Activated naive CD8-positive, alpha-beta T cell treated with anti-CD3 and anti-CD28 coated beads for 36 hours (primary cell): ENCODE results near the gene ACSS3. TPM values are rescaled to one million over a fixed set of nuclear protein-coding genes. Genes with fewer than 3 reads are reported as not detected.
"Not testable (repeated sequence)": the region's sequence is repeated elsewhere in the genome, so short reads cannot be mapped to it uniquely, and the experiment has no call there.

Source experiments
- DNase-seq: peaks from one replicate; pipeline ENCODE4 v3.0.0; 2021
- H3K27ac Mint-ChIP-seq: one replicate; pipeline ENCODE4 v1.8.0; 2022; ENCODE audit warnings: mild to moderate bottlenecking, moderate library complexity, mixed read lengths
- H3K27me3 Mint-ChIP-seq: one replicate; pipeline ENCODE4 v1.8.0; 2022; ENCODE audit warnings: mild to moderate bottlenecking, mixed read lengths
- H3K36me3 Mint-ChIP-seq: one replicate; pipeline ENCODE4 v1.8.0; 2021; ENCODE audit warnings: mild to moderate bottlenecking, mixed read lengths
- H3K4me1 Mint-ChIP-seq: one replicate; pipeline ENCODE4 v1.8.0; 2021; ENCODE audit warnings: mixed read lengths
- H3K4me3 Mint-ChIP-seq: one replicate; pipeline ENCODE4 v1.8.0; 2022; ENCODE audit warnings: mild to moderate bottlenecking, moderate library complexity, mixed read lengths
- H3K9me3 Mint-ChIP-seq: one replicate; pipeline ENCODE4 v1.8.0; 2022; ENCODE audit warnings: mixed read lengths
- total RNA-seq, 2 experiments: library from RNA; stranded (reverse); gene quantifications; one replicate each; pipeline ENCODE4 v1.2.3, GENCODE V29; 2021

ACSS3 gene
- total RNA-seq, 2 experiments from 2014 or later, result not detected

DNA sequence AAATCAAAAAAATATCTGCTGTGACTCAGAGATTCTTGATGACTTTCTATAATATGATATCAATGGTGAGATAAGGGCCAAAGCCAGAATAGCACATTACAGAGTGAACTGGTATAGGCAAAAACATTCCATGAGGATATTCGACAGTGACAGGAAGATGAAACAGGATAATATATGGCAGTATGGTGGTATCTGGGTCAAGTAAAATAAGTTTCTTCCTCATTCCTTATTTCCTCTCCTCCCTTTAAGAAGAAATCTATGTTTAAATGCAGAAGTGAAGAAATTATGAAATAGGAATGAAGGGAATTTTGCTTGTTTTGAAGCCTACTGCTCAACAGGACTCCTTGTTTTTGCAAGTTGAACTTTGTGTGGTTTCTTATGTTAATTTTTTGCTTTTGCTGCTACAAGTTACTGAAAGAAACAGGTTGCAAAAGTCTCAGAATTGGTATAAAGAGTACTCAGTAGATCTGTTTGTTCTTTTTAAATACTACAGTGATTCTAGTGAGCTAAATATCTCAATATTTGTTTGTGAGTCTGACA is 7.0 kb downstream of the ACSS3 start:
- Mint-ChIP-seq H3K4me1 (no peaks in the 10 kb centered on the region), H3K27me3 (no peaks in the 10 kb centered on the region), H3K36me3 (no peaks in the 10 kb centered on the region), H3K4me3 (no peak overlapping the region), H3K27ac (no peak overlapping the region), H3K9me3 (no peaks in the 10 kb centered on the region)
- DNase-seq, result no peak

DNA sequence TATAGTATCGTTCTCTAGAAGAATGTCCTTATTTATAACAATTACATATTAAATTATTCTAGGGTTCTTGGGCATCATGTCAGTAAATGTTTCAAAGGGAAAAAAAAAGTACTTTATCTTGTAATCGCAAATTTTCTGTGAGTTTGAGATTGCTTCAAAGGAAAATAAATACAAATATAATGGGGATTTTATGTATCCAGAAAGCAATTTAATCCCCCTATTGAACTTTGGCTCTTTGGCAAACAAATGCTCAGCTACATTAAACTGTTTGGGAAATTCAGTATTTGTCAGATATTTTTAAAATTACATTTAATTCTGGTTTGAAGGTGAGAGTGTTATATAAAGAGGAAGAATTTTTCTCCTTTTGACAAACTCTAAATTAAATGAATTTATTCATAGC is 8.0 kb downstream of the ACSS3 start:
- H3K9me3 Mint-ChIP-seq, result no peaks in the 10 kb centered on the region
- H3K27ac Mint-ChIP-seq, result no peak overlapping the region
- no peaks in the 10 kb centered on the region for H3K36me3 Mint-ChIP-seq
- no peak for DNase-seq
- no peaks in the 10 kb centered on the region for H3K27me3 Mint-ChIP-seq
- no peak overlapping the region for H3K4me3 Mint-ChIP-seq
- H3K4me1 Mint-ChIP-seq, result no peaks in the 10 kb centered on the region

GRCh38 chr12:81086342-81086741 is 8.5 kb downstream of the ACSS3 start:
- H3K4me3 Mint-ChIP-seq, result no peak overlapping the region
- DNase-seq, result no peak
- H3K27me3 Mint-ChIP-seq, result no peaks in the 10 kb centered on the region
- no peaks in the 10 kb centered on the region for H3K36me3 Mint-ChIP-seq
- no peak overlapping the region for H3K27ac Mint-ChIP-seq
- H3K4me1 Mint-ChIP-seq, result no peaks in the 10 kb centered on the region
- H3K9me3 Mint-ChIP-seq, result no peaks in the 10 kb centered on the region

DNA sequence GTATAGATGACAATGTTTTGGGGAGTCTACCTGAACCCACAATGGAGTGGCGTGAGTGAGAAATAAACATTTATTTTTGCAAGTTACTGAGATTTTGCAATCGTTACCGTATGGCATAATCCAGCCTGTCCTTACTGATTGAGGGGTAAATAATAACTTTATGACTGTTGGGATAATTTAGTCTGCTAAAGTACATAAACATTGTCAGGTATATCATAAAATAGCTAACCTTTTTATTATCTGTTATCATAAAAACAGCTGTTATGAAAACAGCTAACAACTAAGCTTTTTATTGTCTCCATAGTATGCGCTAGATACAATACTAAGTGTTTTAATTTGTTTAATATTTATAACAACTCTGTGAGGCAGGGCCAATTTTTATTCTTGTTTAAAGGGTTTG is 10.3 kb downstream of the ACSS3 start:
- no peaks in the 10 kb centered on the region for H3K4me1 Mint-ChIP-seq
- no peak overlapping the region for H3K27ac Mint-ChIP-seq
- H3K9me3 Mint-ChIP-seq, result no peaks in the 10 kb centered on the region
- no peak overlapping the region for H3K4me3 Mint-ChIP-seq
- no peaks in the 10 kb centered on the region for H3K36me3 Mint-ChIP-seq
- DNase-seq, result no peak
- no peaks in the 10 kb centered on the region for H3K27me3 Mint-ChIP-seq

GRCh38 chr12:81089412-81089811 is 11.5 kb downstream of the ACSS3 start:
- no peak overlapping the region for H3K4me3 Mint-ChIP-seq
- no peaks in the 10 kb centered on the region for H3K36me3 Mint-ChIP-seq
- no peak for DNase-seq
- no peaks in the 10 kb centered on the region for H3K4me1 Mint-ChIP-seq
- no peaks in the 10 kb centered on the region for H3K9me3 Mint-ChIP-seq
- no peaks in the 10 kb centered on the region for H3K27me3 Mint-ChIP-seq
- H3K27ac Mint-ChIP-seq, result no peak overlapping the region

GRCh38 chr12:81092053-81092452 is 14.2 kb downstream of the ACSS3 start:
- Mint-ChIP-seq H3K9me3 (no peaks in the 10 kb centered on the region), H3K4me1 (no peaks in the 10 kb centered on the region), H3K27me3 (no peaks in the 10 kb centered on the region), H3K27ac (no peak overlapping the region), H3K36me3 (no peaks in the 10 kb centered on the region), H3K4me3 (no peak overlapping the region)
- DNase-seq, result no peak

DNA sequence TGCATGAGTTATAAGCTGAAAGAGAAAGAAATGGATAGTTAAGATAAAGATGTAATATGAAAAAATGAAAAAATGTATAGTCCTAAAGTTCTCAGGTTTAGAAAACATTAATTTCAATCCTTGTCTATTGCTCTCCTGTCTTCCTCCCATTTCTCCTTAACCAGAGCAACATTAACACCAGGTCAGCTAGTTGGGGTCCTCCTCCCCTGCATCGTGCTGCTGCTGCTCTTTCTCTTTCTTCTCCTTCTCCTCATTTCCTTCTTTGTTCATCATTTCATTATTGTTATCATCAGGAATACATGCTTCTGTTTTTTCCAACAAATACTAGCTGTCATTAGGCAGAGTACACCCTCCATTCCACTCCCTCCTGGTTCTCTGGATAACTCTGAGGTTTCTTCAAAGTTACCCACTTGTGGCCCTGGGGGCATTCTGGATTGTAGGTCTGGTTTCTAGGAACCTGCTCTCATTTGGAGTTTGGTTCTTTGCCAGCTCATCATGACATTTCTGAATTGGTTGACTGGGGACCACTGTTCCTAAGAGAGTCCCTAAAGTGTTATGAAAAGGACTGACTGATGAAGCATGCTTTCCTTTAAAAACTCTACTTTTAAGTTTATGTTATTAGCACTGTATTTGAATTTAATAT is 17.0 kb downstream of the ACSS3 start:
- H3K36me3 Mint-ChIP-seq, result no peaks in the 10 kb centered on the region

DNA sequence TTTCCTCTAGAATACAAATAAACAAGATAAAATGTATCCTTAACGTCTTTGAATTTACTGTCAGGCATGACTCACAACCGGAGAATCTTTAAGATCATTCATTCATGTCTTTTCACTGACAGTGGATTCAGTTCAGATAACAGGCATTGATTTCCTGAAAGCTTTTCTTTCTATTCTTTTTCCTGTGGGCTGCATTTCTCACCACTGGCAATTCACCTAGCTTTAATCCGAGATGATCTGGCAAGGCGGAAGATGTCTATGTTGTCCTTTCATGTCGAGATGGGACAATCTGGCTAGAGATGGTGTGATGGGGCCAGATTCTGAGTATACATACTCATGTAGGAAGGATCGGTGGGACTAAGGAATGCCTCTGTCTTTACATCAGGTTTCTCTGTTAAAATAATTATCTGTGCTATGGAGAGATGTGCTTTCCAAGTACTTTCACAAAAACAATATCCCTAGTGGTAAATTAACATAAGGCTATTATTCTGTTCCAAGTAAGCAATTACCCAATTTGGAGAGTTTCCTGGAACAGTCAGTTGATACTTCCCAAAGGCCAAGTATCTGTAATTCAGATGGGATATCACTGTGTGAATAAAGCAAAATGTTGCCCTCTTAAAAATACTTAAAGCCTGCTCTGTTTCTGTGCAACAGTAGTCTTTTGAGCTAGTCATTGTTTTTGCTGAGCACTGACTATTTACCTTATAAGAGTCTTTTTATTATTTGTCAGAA is 17.8 kb downstream of the ACSS3 start:
- no peak for DNase-seq
- no peaks in the 10 kb centered on the region for H3K9me3 Mint-ChIP-seq
- H3K27ac Mint-ChIP-seq, result no peak overlapping the region
- no peaks in the 10 kb centered on the region for H3K27me3 Mint-ChIP-seq
- H3K4me1 Mint-ChIP-seq, result no peaks in the 10 kb centered on the region
- H3K4me3 Mint-ChIP-seq, result no peak overlapping the region
- no peaks in the 10 kb centered on the region for H3K36me3 Mint-ChIP-seq

More for the DNA sequence above, 17.0 kb downstream of the ACSS3 start:
- Mint-ChIP-seq H3K4me3 (no peak overlapping the region), H3K9me3 (no peaks in the 10 kb centered on the region), H3K27ac (no peak overlapping the region), H3K4me1 (no peaks in the 10 kb centered on the region), H3K27me3 (no peaks in the 10 kb centered on the region)
- DNase-seq, result no peak

- DNase-seq, result no peak
- Mint-ChIP-seq H3K27ac (no peak overlapping the region), H3K4me1 (no peaks in the 10 kb centered on the region), H3K9me3 (no peaks in the 10 kb centered on the region), H3K4me3 (no peak overlapping the region), H3K36me3 (no peaks in the 10 kb centered on the region), H3K27me3 (no peaks in the 10 kb centered on the region)
These were observed 27.8 kb downstream of the ACSS3 start for GRCh38 chr12:81105687-81106086.

DNA sequence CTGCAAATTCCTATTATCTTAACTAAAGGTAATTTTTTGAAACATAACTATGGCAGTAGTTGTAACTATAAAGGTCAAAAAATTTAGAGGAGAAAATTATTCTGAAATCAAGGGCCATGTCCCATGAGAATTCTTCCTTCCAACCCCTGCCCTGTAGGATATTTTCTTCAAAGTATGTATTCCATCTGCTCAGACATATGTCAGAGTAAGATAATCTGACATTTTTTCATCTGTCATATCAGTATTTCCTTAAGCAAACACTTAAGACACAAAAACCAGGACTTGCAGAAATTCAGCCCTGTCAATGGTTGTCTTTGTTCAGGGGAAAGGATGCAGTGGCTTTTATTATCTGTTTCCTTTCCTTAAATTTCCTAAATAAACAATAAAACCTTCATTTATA is 36.3 kb downstream of the ACSS3 start:
- no peak overlapping the region for H3K4me3 Mint-ChIP-seq
- no peak overlapping the region for H3K27ac Mint-ChIP-seq
- peaks cover 5% of the 10 kb centered on the region for H3K9me3 Mint-ChIP-seq
- no peak for DNase-seq
- H3K36me3 Mint-ChIP-seq, result no peaks in the 10 kb centered on the region
- H3K27me3 Mint-ChIP-seq, result no peaks in the 10 kb centered on the region
- no peaks in the 10 kb centered on the region for H3K4me1 Mint-ChIP-seq

DNA sequence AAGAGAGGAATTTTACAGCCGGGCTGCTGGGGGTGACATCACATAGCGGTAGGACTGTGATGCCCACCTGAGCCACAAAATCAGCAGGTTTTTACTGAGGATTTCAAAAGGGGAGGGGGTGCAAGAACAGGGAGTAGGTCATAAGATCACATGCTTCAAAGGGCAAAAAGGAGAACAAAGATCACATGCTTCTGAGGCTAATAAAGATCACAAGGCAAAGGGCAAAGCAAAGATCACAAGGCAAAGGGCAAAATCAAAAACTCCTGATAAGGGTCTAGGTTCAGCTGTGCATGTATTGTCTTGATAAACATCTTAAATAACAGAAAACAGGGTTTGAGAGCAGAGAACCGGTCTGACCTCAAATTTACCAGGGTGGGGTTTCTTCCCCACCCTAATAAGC is 41.2 kb downstream of the ACSS3 start:
- not testable (repeated sequence) for H3K4me3 Mint-ChIP-seq, H3K27me3 Mint-ChIP-seq, H3K36me3 Mint-ChIP-seq, H3K27ac Mint-ChIP-seq, DNase-seq, H3K4me1 Mint-ChIP-seq
- peaks cover 12% of the 10 kb centered on the region for H3K9me3 Mint-ChIP-seq

GRCh38 chr12:81120961-81121360 is 43.1 kb downstream of the ACSS3 start:
- Mint-ChIP-seq H3K27me3 (no peaks in the 10 kb centered on the region), H3K27ac (no peak overlapping the region), H3K9me3 (peaks cover 15% of the 10 kb centered on the region), H3K36me3 (no peaks in the 10 kb centered on the region), H3K4me1 (no peaks in the 10 kb centered on the region), H3K4me3 (no peak overlapping the region)
- no peak for DNase-seq

- Mint-ChIP-seq H3K4me1 (no peaks in the 10 kb centered on the region), H3K36me3 (no peaks in the 10 kb centered on the region), H3K9me3 (peaks cover 15% of the 10 kb centered on the region), H3K27ac (no peak overlapping the region), H3K27me3 (no peaks in the 10 kb centered on the region), H3K4me3 (no peak overlapping the region)
- DNase-seq, result no peak
These were observed 45.7 kb downstream of the ACSS3 start for GRCh38 chr12:81123611-81124010.

DNA sequence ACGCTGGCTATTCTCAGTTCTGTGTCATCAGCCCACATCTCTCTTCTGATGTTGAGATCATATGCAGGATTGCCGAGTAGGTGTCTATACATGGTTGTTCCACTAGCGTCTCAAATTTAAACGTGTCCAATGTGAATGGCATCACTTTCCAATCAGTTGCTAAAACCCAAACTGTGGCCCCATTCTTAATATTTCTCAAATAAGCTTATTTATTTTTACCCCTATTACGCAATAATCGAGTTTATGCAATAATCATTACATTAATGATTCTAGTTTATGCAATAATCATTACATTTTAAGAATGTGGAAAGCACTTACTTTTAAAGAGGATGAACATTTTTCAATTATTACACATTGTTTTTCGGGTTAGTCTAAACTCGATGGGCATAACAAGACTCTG is 47.8 kb downstream of the ACSS3 start:
- Mint-ChIP-seq H3K9me3 (peaks cover 6% of the 10 kb centered on the region), H3K4me1 (no peaks in the 10 kb centered on the region), H3K4me3 (no peak overlapping the region), H3K27ac (no peak overlapping the region), H3K27me3 (no peaks in the 10 kb centered on the region), H3K36me3 (no peaks in the 10 kb centered on the region)
- no peak for DNase-seq

- no peak for DNase-seq
- Mint-ChIP-seq H3K4me1 (no peaks in the 10 kb centered on the region), H3K36me3 (no peaks in the 10 kb centered on the region), H3K9me3 (peaks cover 3% of the 10 kb centered on the region), H3K27me3 (no peaks in the 10 kb centered on the region), H3K27ac (no peak overlapping the region), H3K4me3 (no peak overlapping the region)
These were observed 51.2 kb downstream of the ACSS3 start for GRCh38 chr12:81128930-81129554.
